Measurements from ENCODE around the gene BCL2L11.

BCL2L11 gene

DNA sequence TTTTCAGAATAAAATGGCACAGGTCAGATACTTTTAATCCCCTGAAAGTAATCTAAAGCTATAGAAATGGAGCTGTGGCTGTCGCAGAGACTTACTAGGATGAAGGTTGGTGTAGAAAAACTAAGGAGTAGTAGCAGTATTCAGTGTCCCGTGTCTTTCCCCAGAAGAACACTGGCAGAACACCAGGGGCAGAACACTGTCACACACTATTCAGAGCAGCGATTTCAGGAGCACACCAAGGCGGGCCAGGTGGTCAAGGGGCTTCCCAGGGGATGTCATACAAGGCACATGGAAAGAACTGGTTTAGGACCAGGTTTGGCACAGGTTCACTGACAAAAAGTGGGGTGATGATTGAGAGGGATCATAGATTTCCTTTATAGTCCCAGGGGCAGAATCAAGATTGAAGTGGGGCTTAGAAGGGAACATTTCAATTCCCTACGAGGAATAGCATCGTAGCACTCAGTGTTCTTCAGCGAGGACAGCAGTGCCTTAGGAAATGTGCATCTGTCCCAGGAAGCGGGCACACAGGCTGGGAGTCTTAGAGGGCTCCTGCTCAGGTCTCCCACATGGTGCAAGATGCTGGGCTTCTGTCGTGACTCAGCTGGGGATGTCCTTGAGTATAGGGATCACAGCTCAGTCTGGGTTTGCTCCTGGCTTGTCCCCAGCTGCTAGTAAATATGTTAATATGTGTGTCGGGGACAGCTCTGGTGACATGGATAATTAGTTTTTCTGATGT is 22.6 kb downstream of the BCL2L11 start:
- no peak for DNase-seq (ENCODE audit: low read depth in 2 of 2)

GRCh38 chr2:111143843-111144198 is 23.1 kb downstream of the BCL2L11 start:
- DNase-seq (ENCODE audit: low read depth in 2 of 2) = no peak

- no peak for DNase-seq (ENCODE audit: low read depth in 2 of 2)
Observed at GRCh38 chr2:111145103-111145760, 24.5 kb downstream of the BCL2L11 start.

DNA sequence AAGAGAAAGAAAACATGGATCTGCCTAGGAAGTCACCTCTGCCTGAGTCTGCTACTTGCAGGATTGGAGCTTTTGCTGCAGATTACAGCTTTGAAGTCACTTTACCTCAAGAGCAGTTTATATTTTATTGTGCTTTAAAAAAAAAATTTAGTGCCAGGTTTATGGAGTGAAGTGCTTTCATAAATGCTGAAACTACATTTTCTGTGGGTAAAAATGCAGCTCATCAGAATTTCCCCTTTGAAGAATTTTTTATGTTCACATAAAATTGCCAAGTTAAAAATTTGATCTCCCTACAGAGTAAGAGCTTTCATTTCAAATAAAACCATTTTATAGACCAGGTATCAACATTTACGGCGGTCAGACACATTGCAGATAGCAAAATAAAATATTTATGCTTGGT is 25.2 kb downstream of the BCL2L11 start:
- no peak for DNase-seq (ENCODE audit: low read depth in 2 of 2)

- DNase-seq (ENCODE audit: low read depth in 2 of 2) = no peak
Observed at GRCh38 chr2:111148225-111148873, 27.6 kb downstream of the BCL2L11 start.

- no peak for DNase-seq (ENCODE audit: low read depth in 2 of 2)
Observed at GRCh38 chr2:111148925-111149324, 28.2 kb downstream of the BCL2L11 start.

DNA sequence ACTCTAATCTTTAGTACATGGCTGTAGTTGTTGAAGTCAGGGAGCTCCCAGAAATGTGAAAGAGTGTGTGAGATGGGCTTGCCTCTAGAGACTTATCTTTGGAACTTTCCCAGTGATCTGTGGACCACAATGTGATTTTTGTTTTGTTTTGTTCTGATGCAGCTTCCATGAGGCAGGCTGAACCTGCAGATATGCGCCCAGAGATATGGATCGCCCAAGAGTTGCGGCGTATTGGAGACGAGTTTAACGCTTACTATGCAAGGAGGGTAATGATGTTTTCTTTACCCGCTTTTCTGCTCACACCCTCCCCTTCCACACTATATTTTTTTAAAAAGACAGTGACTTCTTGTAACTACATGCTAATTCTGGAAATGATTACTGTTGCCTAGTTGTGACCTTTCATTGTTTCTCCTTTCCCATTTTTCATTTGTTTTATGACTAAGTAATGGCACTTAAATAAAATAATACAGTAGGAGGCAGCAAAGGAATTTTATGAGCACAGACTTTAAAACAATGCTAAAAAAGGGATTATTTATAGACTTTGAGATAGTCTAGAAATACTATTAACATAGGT is 29.3 kb downstream of the BCL2L11 start:
- DNase-seq (ENCODE audit: low read depth in 2 of 2) = no peak

- no peak for DNase-seq (ENCODE audit: low read depth in 2 of 2)
Observed at GRCh38 chr2:111154758-111155157, 34.0 kb downstream of the BCL2L11 start.

DNA sequence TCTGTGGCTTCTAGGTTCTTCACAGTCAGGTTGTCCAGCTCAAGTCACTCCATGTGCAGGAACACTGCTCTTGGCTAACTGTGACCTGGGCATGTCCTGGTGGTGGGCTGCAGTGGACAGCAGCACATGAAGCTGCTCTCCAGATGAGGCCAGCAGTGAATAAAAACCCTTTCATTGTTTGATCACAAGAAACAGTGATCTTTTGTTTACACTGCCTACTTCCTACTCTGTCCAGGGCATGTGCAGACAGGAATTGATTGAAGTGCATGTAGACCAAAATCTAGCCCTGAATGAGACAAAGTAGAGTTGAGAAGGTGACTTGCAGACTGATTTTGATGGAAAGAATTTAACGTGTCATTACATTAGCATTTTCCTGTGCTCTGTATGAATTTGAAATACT is 34.9 kb downstream of the BCL2L11 start:
- no peak for DNase-seq (ENCODE audit: low read depth in 2 of 2)

- DNase-seq (ENCODE audit: low read depth in 2 of 2) = no peak
Observed at GRCh38 chr2:111156529-111156928, 35.8 kb downstream of the BCL2L11 start.

- DNase-seq (ENCODE audit: low read depth in 2 of 2) = no peak
Observed at GRCh38 chr2:111157071-111157661, 36.5 kb downstream of the BCL2L11 start.

GRCh38 chr2:111157798-111158197 is 37.1 kb downstream of the BCL2L11 start:
- no peak for DNase-seq (ENCODE audit: low read depth in 2 of 2)

DNA sequence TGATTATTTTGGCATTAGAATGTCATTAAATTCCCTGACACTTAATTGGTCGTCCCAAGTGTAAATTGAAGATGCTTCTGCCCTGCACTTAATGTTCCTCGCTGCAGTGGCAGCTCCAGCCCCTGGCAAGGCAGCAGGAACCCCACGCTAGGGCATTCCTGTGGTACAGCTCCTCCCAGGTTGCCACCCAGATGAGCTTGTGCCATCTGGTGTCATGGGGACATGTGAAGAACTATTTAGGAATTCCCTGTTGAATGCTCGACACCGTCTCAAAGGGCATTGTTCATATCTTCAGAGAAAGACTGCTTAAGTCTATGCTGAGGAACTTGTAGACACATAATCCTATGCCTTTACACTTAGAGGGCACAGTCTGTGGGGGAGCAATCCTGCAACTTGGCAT is 38.9 kb downstream of the BCL2L11 start:
- DNase-seq (ENCODE audit: low read depth in 2 of 2) = no peak

- no peak for DNase-seq (ENCODE audit: low read depth in 2 of 2)
Observed at GRCh38 chr2:111160758-111161157, 40.0 kb downstream of the BCL2L11 start.

DNA sequence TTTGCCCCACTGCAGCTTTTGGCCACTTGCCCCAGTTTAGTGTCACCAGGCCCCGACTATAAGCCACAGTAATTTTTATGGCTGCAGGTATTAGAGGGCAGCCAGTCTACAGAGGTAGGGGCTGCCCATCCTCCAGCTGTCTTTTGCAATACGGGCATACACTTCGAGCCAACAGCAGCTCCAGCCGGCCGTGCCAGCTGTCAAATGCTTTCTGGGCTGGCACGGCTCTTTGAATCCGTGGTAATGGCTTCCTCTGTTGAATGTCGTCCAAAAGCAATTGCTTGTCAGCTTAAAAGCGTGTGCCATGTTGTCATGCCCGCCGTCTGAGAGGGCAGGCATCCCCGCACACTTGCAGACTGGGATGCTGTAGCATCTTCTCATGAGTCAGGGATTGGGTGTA is 41.3 kb downstream of the BCL2L11 start:
- DNase-seq (ENCODE audit: low read depth in 2 of 2) = no peak

DNA sequence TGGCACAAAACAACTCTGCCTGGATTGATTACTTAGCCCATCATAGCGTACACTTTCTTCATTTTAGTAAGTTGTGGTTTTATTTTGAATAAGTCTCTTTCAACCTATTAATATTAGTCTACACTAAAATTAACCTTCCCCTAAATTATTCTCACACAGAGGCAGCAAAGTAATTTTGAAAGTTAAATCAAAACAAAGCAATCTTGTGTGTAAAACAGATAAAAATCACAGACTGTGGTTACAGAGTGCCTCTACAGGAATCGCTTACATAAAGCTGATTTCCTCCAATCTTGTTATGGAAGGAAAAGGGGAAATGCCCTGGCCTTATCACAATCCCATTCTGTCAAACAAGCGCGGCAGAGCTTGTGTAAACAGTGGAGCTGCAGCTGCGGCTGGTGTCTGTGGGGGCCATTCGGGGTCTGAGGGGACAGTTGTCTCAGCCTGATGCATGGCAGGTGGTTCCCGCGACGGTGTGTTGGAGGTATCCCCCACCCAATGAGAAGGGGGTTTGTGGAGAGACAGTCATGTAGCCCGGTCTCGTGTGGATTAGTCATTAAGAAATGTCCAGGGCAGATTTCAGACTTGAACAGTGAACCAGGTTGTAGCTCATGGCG is 42.1 kb downstream of the BCL2L11 start:
- DNase-seq (ENCODE audit: low read depth in 2 of 2) = no peak

GRCh38 chr2:111164078-111164477 is 43.4 kb downstream of the BCL2L11 start:
- no peak for DNase-seq (ENCODE audit: low read depth in 2 of 2)

GRCh38 chr2:111165084-111165483 is 44.4 kb downstream of the BCL2L11 start:
- no peak for DNase-seq (ENCODE audit: low read depth in 2 of 2)

DNA sequence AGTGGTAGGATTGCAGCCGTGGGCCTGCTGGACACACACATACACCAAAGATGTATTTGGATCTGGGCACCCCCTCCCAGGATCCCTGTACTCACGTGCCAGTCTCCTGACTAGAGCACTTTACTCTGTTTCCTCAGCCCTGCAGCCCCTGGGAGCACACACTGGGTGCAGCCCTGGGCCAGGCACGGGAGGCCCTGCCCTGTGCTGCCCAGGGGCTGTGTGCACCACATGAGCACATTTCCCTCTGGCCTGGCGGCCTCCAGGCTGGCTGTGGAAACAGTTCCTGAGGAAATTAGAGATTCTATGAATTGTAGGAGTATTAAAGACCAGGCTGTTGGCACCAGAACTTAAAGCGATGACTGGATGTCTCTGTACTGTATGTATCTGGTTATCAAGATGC is 45.4 kb downstream of the BCL2L11 start:
- DNase-seq (ENCODE audit: low read depth in 2 of 2) = no peak

GRCh38 chr2:111167076-111167862 is 46.6 kb downstream of the BCL2L11 start:
- no peak for DNase-seq (ENCODE audit: low read depth in 2 of 2)

- DNase-seq (ENCODE audit: low read depth in 2 of 2) = no peak
Observed at GRCh38 chr2:111167863-111168162, 47.1 kb downstream of the BCL2L11 start.

All from stimulated activated CD8-positive, alpha-beta memory T cell treated with anti-CD3 and anti-CD28 coated beads, Interleukin-15, amount 100 ng/mL, for 48 hours (primary cell).